ENCODE data around the gene GLRX.

The GLRX gene

DNA sequence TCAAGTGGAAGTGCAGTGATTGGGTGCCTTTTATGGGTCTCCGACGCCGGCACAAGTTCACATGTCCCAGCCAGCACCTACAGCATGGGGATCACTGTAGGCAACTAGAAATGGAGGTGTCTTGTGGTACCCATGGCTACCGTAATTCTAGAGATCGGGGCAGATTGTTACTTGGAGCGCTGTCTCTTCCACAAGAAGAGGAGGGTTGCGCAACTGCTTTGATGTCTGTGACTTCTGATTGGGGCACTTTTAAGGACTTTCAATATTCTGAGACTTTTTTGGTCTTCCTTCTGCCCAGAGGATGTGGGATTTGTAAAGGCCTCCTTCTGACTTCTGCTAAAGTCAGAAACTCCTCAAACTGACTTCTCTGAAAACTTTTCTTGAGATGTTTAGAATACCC is 41.9 kb downstream of the GLRX start:
- DNase-seq (ENCODE audit: low spot score): no peak

DNA sequence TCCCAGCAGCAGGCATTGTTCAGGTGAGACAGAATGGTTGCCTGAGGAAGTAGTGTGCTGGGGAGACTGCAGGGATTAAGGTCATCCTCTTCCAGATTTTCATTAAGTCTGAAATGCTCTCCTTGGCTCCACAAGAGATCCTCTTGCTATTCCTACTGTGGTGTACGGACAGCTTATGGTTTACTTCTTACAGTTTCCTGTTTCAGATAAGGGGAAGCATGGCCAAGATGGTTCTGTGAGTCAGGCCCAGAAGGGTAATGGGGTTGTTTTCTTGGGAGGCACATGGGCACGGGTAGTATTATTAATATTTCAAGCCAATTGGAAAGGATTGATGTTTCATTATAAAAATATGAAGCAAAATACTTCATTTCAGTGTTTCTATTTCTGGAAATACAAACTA is 42.9 kb downstream of the GLRX start:
- DNase-seq (ENCODE audit: low spot score): no peak

DNA sequence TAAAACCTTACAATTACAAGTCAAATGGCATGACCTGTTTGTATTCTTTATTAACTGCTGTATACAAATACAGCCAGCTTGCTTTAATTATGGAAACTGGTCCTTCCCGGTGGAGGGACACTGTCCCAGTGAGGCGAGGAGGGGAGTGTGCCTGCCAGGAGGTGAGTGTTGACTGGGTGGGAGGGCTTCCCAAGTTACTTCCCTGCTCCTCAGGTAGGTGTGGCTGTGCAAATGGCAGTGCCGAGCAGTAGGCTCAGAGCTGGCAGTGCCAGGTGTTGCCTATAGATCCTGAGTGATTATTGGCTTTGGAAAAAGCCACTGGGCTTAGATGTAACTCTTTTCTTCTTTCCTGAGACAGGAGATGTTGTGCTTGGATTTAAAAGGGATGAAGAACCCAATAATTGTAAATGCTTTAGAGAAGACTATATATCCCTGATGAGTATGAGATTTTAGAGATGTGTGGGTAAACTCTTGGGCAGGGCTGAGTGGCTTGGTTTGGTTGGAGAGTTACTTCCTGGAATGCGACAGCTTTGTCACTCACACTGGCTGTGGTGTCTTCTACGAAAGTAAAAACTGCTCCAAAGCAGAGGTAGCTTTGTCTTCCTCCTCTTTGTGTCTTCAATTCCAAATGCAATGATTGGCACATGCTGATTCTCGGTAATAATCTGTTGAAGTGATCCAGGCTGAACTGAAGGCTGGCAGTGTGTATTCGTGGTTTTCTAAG is 43.7 kb downstream of the GLRX start:
- DNase-seq (ENCODE audit: low spot score): no peak

- DNase-seq (ENCODE audit: low spot score): no peak
Measured at GRCh38 chr5:95777441-95777840, 45.1 kb downstream of the GLRX start.

DNA sequence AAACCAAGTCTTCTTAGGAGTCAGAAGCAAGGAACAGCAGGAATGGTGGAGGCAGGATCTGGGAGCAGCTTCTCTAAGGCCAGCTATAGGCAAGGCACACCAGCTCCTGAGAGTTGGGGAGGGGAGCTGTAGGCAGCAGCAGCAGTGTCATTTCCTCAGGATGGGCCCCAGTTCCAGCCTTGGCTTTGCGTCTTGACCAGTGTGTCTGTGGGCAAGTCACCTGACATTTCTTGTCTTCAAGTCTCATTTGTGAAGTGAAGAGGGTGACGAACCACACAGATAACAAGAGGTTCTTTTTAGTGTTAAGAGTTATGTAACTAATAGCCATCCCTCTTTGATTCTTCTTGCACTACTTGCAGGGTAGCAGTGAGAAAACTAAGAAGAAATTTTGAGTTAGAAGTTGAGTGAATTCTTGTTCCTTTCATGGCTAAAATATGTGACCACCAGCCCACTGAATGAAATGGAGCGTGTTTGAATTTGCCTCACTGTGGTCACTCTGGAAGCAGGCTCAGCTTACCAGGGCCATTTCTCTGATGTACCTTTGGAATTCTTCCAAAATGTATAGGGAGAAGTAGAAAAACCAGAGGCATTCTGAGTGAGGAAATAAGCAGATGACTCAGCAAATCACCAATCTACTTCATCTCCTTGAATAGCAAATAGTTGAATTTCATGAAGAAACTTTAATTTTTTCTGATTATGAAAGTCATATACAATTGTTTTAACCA is 49.0 kb downstream of the GLRX start:
- DNase-seq (ENCODE audit: low spot score): no peak

DNA sequence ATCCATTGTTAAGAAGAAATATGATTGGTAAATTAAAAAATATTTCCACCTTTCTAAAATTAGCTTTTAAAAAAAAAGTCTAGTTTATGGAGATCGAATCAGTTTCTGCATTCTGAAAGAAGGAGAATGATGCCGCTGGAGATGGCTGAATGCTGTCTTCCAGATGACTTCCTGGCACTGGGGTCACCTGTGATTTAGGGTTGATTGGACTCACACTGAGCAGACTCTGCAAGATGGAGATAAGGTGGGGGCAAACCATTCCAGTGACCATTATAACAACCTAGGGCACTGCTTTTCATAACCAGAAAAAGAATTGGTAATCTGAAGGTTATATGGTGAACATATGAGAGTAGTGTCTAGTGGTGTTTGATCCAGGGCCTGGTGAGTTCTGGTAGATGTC is 50.6 kb downstream of the GLRX start:
- no peak for DNase-seq (ENCODE audit: low spot score)

DNA sequence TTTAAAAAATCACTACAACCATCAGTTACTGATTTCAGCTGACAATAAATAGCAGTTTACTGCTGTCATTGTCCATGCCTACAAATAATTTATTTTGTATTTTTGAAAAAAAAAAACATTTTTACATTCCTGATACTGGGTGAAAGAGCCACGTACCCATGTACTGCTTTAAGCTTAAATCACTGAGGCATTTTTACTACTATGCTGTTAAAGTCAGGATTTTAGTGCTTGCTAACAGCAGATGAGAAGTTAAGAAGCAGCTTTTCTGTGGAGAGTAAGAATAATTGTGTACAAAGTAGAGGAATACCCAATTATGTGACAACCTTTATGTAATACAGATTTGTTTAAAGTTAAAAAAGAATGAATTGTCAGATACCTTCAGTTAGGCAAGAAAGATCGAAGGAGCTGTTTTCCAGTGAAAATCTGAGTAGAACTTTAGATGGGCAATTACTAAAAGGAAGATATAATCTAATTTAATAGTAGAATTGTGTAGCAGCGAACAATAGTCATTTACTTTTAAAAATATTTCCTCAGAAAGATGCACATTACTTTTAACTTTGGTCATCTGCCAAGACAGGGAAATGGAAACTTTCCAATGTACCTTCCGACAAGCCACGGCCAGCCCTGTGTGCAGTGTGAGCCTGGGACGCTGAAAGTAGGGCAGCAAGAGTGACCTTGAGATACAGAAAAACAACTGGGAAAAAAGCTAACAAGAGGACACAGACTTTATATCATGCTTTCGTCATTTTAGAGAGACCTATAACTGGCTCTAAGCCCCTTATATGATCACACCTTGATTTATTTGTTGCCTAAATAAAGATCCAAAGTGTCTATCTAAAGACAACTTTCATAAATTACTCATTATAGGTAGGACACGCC is 51.5 kb downstream of the GLRX start:
- no peak for DNase-seq (ENCODE audit: low spot score)

DNA sequence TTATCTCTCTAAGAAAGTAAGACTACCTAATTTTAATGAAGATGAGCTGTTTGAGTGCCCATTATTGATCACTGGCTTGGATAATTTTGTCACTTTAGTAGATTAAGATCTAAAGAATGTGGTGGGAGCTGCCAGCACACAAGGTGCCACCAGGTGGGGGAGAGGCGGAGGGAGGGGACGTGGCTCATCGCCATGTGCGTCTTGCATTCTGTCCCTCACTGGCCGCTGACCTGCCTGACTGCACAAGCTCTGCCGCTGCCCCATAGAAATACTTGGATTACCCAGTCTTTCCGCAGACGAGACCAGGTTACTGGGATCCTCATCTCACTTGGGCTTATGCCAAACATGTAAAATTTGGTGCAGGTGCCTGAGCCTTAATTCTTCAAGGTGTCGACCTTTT is 53.8 kb downstream of the GLRX start:
- no peak for DNase-seq (ENCODE audit: low spot score)

- DNase-seq (ENCODE audit: low spot score): no peak
Measured at GRCh38 chr5:95763941-95764340, 58.6 kb downstream of the GLRX start.

Data from putamen (tissue), 1 donor.